ENCODE measurements around the gene AUTS2.

Gene AUTS2

DNA sequence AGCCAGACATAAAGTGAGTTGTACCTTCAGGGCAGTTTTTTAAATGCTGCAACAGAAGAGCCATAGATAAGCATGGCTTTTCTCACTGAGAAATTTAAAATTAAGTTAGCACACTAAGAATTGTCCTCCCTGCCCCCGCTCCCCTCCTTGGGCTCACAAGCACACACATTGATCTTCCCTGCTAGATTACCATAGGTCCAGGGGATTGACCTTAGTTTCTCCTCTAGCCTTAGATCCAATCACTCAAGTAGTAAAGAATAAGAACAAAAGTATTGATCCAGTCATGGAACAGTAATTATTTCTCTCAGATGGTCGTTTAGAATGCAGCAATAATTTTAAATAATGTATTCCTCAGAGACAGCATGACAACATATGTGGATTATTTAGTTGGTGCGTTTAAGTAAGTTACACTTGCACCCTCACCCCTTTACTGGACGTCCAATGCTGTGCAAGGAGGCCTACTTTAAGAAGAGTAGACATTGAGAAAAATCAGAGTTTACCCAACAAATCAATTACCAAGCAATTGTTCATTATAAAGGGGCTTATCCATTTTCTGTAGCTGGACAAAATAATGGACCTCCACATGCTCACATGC lies 850.1 kb downstream of the AUTS2 start:
- Histone ChIP-seq H3K9ac (ENCODE audit: low read depth, low read length) (no peak overlapping the region), H3K4me3 (ENCODE audit: low read length) (no peak overlapping the region), H3K36me3 (ENCODE audit: insufficient read depth, low read depth, low read length) (no peaks in the 10 kb centered on the region), H3K27ac (ENCODE audit: low read length) (no peak overlapping the region), H3K4me1 (ENCODE audit: insufficient read depth, low read length) (peaks cover 10% of the 10 kb centered on the region), H3K27me3 (ENCODE audit: insufficient read depth, low read length) (no peaks in the 10 kb centered on the region), H3K9me3 (ENCODE audit: insufficient read depth, low read depth, low read length) (no peaks in the 10 kb centered on the region)

DNA sequence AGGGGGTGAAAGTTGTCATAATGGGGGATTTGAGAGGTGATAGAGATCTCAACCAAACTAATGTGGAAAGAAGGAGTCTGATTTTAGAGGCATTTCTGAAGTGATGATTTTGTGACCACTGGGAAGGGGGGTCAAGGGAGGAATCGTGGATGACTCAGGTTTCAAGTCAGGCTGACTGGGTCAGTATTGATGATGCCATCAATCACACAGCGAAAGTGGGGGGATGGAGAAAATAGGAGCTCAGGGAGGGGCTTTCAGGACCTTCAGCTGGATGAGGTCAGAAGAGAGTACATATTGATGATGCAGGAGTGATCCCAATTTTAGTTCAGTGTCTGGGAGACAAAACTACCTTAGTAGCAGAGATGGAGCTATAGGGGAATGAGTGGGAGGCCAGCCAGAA lies 852.5 kb downstream of the AUTS2 start:
- no peak overlapping the region for H3K9ac ChIP-seq (ENCODE audit: low read depth, low read length)
- H3K36me3 ChIP-seq (ENCODE audit: insufficient read depth, low read depth, low read length) = no peaks in the 10 kb centered on the region
- no peak overlapping the region for H3K4me3 ChIP-seq (ENCODE audit: low read length)
- H3K27ac ChIP-seq (ENCODE audit: low read length) = no peak overlapping the region
- H3K27me3 ChIP-seq (ENCODE audit: insufficient read depth, low read length) = no peaks in the 10 kb centered on the region
- peaks cover 10% of the 10 kb centered on the region for H3K4me1 ChIP-seq (ENCODE audit: insufficient read depth, low read length)
- H3K9me3 ChIP-seq (ENCODE audit: insufficient read depth, low read depth, low read length) = no peaks in the 10 kb centered on the region; the same call in 1 of the 2 replicates

DNA sequence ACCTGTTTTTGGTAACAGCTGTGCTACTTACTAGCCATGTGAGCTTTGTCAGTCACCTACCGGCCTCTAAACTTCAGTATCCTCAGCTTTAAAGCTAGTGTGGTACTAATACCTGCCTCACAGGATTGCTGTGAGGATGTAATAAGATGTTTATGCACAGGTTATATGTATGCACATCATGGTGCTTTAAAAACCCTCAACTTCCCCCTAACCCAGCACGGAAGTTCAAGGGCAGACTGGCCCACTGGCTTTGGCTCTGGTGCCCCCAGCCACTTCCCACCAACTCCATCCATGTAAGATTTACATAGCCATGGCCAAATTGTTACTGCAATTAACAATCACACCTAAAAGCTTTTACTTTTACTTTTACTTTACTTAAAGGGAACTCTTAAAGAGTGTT lies 857.6 kb downstream of the AUTS2 start:
- Histone ChIP-seq H3K4me3 (ENCODE audit: low read length) (no peak overlapping the region), H3K36me3 (ENCODE audit: insufficient read depth, low read depth, low read length) (no peaks in the 10 kb centered on the region), H3K27ac (ENCODE audit: low read length) (no peak overlapping the region), H3K9me3 (ENCODE audit: insufficient read depth, low read depth, low read length) (no peaks in the 10 kb centered on the region; the same call in 1 of the 2 replicates), H3K4me1 (ENCODE audit: insufficient read depth, low read length) (peaks cover 5% of the 10 kb centered on the region; the same call in 1 of the 2 replicates), H3K27me3 (ENCODE audit: insufficient read depth, low read length) (no peaks in the 10 kb centered on the region), H3K9ac (ENCODE audit: low read depth, low read length) (no peak overlapping the region)

DNA sequence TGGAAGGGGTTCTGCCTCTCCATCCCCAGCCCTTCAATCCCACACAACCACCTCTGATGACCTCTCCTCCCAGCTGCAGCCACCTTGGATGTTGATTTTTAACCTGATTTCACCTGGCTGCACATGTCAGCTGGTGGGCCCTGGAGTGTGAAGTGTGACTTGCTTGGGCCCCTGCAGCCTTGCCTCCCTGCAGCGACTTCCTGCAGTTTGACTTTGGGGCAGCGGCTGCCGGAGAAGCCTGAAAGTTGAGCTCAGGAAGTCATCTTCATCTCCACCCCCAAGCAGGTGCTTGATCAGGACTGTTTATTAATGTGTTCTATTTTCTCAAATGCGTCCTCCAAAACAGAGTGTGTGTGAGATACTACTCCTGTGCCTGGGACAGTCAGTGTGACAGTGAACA lies 858.4 kb downstream of the AUTS2 start:
- H3K4me1 ChIP-seq (ENCODE audit: insufficient read depth, low read length) = peaks cover 5% of the 10 kb centered on the region; the same call in 1 of the 2 replicates
- H3K4me3 ChIP-seq (ENCODE audit: low read length) = no peak overlapping the region
- no peaks in the 10 kb centered on the region for H3K36me3 ChIP-seq (ENCODE audit: insufficient read depth, low read depth, low read length)
- H3K27me3 ChIP-seq (ENCODE audit: insufficient read depth, low read length) = no peaks in the 10 kb centered on the region
- H3K9ac ChIP-seq (ENCODE audit: low read depth, low read length) = no peak overlapping the region
- H3K9me3 ChIP-seq (ENCODE audit: insufficient read depth, low read depth, low read length) = no peaks in the 10 kb centered on the region; the same call in 1 of the 2 replicates
- H3K27ac ChIP-seq (ENCODE audit: low read length) = no peak overlapping the region

DNA sequence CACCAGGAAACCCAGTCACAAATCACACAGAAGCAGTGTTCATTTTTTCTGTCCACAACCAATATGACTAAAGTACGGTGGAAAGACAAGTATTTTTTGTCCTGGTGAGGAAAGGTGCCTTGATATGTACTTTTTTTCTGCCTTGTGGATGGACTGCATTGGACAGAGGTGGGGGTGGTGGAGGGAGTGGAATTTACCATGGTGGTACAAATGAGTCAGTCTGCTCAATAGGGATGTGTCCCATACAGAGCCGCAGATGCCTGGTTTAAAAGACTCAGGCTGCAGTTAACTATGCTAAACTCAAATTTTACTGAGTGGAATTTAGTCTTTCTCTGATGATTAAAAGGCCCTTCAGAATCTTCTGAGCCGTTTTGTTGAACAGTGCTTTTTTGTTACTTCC lies 859.2 kb downstream of the AUTS2 start:
- no peak overlapping the region for H3K4me3 ChIP-seq (ENCODE audit: low read length)
- H3K9me3 ChIP-seq (ENCODE audit: insufficient read depth, low read depth, low read length) = no peaks in the 10 kb centered on the region; the same call in 1 of the 2 replicates
- peaks cover 5% of the 10 kb centered on the region; the same call in 1 of the 2 replicates for H3K4me1 ChIP-seq (ENCODE audit: insufficient read depth, low read length)
- H3K36me3 ChIP-seq (ENCODE audit: insufficient read depth, low read depth, low read length) = no peaks in the 10 kb centered on the region
- H3K27me3 ChIP-seq (ENCODE audit: insufficient read depth, low read length) = no peaks in the 10 kb centered on the region
- H3K9ac ChIP-seq (ENCODE audit: low read depth, low read length) = 0 out of 2 replicates have a peak overlapping the region, but pooled peaks have one; percentile 25
- no peak overlapping the region for H3K27ac ChIP-seq (ENCODE audit: low read length)

DNA sequence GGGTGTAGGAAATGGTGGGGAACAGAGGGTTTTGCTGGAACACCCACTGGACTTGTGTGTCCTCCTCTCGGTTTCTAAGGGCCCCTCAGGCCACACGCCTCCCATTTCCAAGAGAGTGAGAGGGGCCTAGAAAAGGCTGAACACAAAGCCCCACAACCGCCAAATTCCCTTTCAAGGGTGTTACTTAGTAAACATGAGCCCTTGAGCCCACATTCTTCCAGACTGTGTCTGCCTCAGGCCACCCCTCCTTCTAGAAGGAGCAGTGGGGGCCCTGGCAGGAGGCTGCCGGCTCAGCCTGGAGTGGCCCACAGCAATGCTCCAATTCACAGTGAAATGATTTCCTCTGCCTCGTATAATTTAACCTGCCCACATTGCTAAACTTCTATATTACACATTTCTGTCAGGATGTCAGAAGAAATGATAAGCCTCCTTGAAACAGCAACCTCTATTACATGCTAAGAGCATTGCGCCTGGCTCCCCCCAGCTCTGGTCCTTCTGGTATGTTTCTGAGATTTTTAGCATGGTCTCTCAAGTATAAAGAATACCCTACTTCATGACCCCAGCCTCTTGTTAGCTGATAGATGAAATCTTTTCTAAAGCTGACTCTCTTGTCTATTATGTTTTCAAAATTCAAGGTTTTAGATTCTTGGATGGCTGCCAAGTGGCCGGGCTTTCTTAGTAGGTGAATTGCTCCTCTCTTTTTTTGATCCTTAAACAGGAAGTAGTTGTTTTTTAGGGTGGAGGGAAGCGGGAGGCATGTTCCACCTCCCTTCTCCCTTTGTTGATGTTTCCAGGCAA lies 859.8 kb downstream of the AUTS2 start:
- Histone ChIP-seq H3K4me3 (ENCODE audit: low read length) (no peak overlapping the region), H3K4me1 (ENCODE audit: insufficient read depth, low read length) (peaks cover 5% of the 10 kb centered on the region; the same call in 1 of the 2 replicates), H3K36me3 (ENCODE audit: insufficient read depth, low read depth, low read length) (no peaks in the 10 kb centered on the region), H3K9ac (ENCODE audit: low read depth, low read length) (0 out of 2 replicates have a peak overlapping the region, but pooled peaks have one; percentile 25), H3K27ac (ENCODE audit: low read length) (no peak overlapping the region), H3K27me3 (ENCODE audit: insufficient read depth, low read length) (no peaks in the 10 kb centered on the region), H3K9me3 (ENCODE audit: insufficient read depth, low read depth, low read length) (no peaks in the 10 kb centered on the region; the same call in 1 of the 2 replicates)

DNA sequence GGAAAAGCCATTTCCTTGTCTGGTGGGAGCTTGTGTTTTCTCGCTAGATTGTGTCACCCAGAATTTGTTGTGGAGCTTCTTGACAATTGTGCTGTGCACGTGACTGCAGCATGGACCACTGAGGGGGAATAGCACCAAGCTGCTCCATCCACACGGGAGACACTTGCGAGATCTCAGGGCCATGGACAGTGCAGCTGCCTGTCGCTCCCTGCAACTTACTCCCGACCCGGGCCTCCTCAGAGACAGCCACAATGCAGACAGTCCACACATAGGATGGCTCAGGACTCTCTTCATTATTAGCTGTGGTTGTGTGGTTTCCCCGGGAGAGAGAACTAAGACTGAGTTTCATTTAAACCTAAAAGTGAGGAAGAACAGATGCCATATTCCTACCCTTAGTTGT lies 860.5 kb downstream of the AUTS2 start:
- Histone ChIP-seq H3K27me3 (ENCODE audit: insufficient read depth, low read length) (no peaks in the 10 kb centered on the region), H3K9me3 (ENCODE audit: insufficient read depth, low read depth, low read length) (no peaks in the 10 kb centered on the region; the same call in 1 of the 2 replicates), H3K4me3 (ENCODE audit: low read length) (no peak overlapping the region), H3K9ac (ENCODE audit: low read depth, low read length) (no peak overlapping the region), H3K36me3 (ENCODE audit: insufficient read depth, low read depth, low read length) (no peaks in the 10 kb centered on the region), H3K4me1 (ENCODE audit: insufficient read depth, low read length) (peaks cover 5% of the 10 kb centered on the region; the same call in 1 of the 2 replicates), H3K27ac (ENCODE audit: low read length) (no peak overlapping the region)

DNA sequence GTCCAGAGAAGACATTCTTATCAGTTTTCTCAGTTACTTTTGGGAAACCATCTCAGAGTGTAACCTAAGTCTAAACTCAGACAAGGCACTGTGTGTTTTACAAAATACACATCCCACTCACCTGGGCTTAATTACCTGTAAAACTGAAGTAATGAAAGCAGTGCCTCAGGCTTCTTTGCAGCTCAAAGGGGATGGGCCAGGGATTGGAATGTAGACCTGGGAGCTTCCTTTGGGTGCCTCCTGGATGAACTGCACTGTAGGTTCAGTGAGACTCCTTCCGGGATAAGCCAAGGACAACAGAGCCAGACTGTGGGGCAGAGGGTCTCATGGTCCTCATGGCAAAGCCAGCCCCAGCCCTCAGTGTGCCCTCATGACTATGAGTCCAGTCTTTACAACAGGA lies 861.3 kb downstream of the AUTS2 start:
- Histone ChIP-seq H3K4me3 (ENCODE audit: low read length) (no peak overlapping the region), H3K4me1 (ENCODE audit: insufficient read depth, low read length) (peaks cover 5% of the 10 kb centered on the region; the same call in 1 of the 2 replicates), H3K9me3 (ENCODE audit: insufficient read depth, low read depth, low read length) (no peaks in the 10 kb centered on the region), H3K9ac (ENCODE audit: low read depth, low read length) (no peak overlapping the region), H3K36me3 (ENCODE audit: insufficient read depth, low read depth, low read length) (no peaks in the 10 kb centered on the region), H3K27ac (ENCODE audit: low read length) (no peak overlapping the region), H3K27me3 (ENCODE audit: insufficient read depth, low read length) (no peaks in the 10 kb centered on the region)

DNA sequence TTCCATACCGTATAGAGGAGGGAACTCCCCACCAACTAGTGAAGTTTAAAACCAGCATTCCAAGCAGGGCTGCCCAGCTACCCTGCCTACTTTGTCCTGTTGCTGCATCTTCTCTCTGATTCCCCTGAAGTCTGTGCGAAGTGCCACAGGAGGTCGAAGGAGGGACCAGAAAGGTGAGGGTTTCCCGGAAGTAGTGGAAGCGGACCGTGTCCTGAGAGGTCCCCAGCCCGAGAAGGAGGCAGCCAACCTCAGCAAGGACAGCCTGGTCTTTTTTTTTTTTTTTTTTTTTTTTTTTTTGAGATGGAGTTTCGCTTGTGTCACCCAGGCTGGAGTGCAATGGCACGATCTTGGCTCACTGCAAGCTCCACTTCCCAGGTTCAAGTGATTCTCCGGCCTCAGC lies 861.8 kb downstream of the AUTS2 start:
- Histone ChIP-seq H3K4me1 (ENCODE audit: insufficient read depth, low read length) (peaks cover 5% of the 10 kb centered on the region; the same call in 1 of the 2 replicates), H3K9me3 (ENCODE audit: insufficient read depth, low read depth, low read length) (no peaks in the 10 kb centered on the region), H3K9ac (ENCODE audit: low read depth, low read length) (no peak overlapping the region), H3K27me3 (ENCODE audit: insufficient read depth, low read length) (no peaks in the 10 kb centered on the region), H3K4me3 (ENCODE audit: low read length) (no peak overlapping the region), H3K27ac (ENCODE audit: low read length) (no peak overlapping the region), H3K36me3 (ENCODE audit: insufficient read depth, low read depth, low read length) (no peaks in the 10 kb centered on the region)

DNA sequence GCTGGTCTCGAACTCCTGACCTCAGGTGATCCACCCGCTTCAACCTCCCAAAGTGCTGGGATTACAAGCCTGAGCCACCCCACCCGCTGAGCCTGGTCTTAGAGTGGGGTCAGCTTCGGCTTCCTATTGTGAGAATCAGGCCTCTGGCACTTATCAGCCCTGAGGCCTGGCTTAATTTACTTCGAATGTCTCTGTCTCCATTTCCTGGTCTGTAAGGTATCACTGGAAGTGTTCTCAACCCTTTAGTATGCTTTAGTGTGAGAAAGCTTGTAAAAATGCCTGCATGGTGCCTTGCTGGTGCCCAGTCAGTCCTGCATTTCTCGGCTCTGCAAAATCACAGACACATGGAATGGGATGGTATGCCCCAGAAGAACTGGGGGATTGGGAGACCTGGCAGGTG lies 862.3 kb downstream of the AUTS2 start:
- Histone ChIP-seq H3K27ac (ENCODE audit: low read length) (no peak overlapping the region), H3K4me1 (ENCODE audit: insufficient read depth, low read length) (peaks cover 5% of the 10 kb centered on the region; the same call in 1 of the 2 replicates), H3K36me3 (ENCODE audit: insufficient read depth, low read depth, low read length) (no peaks in the 10 kb centered on the region), H3K27me3 (ENCODE audit: insufficient read depth, low read length) (no peaks in the 10 kb centered on the region), H3K4me3 (ENCODE audit: low read length) (no peak overlapping the region), H3K9ac (ENCODE audit: low read depth, low read length) (no peak overlapping the region), H3K9me3 (ENCODE audit: insufficient read depth, low read depth, low read length) (no peaks in the 10 kb centered on the region)

DNA sequence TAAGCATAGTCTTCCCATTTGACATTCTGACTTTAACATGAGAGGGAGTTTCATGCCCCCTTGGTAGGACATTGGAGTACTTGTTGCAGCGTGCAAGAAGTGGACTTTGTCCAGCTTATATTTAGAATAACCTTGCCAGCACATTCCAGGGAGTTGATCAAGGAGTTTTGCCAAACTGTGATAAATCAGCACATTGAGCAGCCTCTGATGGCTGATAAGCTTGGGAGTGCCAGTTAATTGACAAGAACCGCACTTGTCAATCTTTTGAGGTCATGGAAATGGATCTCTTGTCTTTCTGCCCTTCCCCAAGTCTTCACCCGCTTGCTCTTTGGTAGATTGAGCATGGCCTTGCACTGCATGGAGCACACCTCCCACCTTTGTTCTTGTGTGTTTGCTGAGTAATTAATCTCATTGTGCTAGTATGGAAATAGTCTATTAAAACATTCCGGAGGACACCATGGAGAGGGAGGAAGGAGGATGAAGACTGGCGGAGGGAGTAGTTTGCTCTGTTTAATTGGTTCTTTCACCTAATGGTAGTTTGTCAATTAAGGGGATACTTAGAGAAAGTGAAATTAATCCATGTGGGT lies 865.2 kb downstream of the AUTS2 start:
- Histone ChIP-seq H3K27ac (ENCODE audit: low read length) (no peak overlapping the region), H3K27me3 (ENCODE audit: insufficient read depth, low read length) (no peaks in the 10 kb centered on the region), H3K9ac (ENCODE audit: low read depth, low read length) (no peak overlapping the region), H3K4me3 (ENCODE audit: low read length) (no peak overlapping the region), H3K36me3 (ENCODE audit: insufficient read depth, low read depth, low read length) (no peaks in the 10 kb centered on the region), H3K4me1 (ENCODE audit: insufficient read depth, low read length) (peaks cover under 1% of the 10 kb centered on the region; the same call in 1 of the 2 replicates), H3K9me3 (ENCODE audit: insufficient read depth, low read depth, low read length) (no peaks in the 10 kb centered on the region)

Data from iPS-20b (cell line).